PC-9 (cell line): ENCODE data around the gene ZNF236.

Source experiments
- EZH2 ChIP-seq: fragments of 200-600 bp; sonication (generic); IDR thresholded peaks from 2 replicates; pipeline ENCODE4 v1.8.0; 2017; ENCODE audit warnings: antibody characterized with exemption, low read depth
- TF ChIP-seq, protein P1 (sequence below): fragments of 200-600 bp; sonication (generic); conservative IDR thresholded peaks from 2 replicates; pipeline ENCODE4 v1.6.1; 2017; ENCODE audit warnings: mixed run types, antibody characterized with exemption, mild to moderate bottlenecking, moderate library complexity

DNA sequence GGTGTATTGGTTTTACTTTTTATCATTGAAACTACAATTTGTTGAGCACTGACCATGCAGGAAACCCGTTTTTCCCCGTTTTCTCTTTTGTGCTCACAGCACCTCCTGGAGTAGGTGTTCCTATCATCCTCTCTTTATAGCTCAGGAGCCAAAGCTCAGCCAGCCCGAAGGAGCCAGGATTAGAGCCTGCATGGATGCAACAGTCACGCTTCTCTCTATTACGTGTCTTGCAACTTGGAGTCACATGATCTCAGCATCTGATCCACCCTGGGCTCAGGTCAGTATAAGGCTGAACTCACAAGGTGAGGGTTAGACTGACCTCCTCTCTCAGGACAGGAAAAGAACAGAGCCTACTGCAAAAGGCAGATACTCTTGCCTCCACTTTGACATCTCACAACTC, 159.7 kb downstream of the ZNF236 start:
- TF ChIP-seq, protein P1, sequence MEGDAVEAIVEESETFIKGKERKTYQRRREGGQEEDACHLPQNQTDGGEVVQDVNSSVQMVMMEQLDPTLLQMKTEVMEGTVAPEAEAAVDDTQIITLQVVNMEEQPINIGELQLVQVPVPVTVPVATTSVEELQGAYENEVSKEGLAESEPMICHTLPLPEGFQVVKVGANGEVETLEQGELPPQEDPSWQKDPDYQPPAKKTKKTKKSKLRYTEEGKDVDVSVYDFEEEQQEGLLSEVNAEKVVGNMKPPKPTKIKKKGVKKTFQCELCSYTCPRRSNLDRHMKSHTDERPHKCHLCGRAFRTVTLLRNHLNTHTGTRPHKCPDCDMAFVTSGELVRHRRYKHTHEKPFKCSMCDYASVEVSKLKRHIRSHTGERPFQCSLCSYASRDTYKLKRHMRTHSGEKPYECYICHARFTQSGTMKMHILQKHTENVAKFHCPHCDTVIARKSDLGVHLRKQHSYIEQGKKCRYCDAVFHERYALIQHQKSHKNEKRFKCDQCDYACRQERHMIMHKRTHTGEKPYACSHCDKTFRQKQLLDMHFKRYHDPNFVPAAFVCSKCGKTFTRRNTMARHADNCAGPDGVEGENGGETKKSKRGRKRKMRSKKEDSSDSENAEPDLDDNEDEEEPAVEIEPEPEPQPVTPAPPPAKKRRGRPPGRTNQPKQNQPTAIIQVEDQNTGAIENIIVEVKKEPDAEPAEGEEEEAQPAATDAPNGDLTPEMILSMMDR = no peak
- TF ChIP-seq EZH2 = no peak
